ENCODE results near the gene SUN1. TPM values are rescaled to one million over a fixed set of nuclear protein-coding genes. Genes with fewer than 3 reads are reported as not detected.

The SUN1 gene
- total RNA-seq, 1 donor from 2014 or later: 207 TPM

- DNase-seq (ENCODE audit: low spot score) (no peak), ATAC-seq (no peak)
- intact Hi-C loops (cut with DNase I): no loop called here
These were observed 52.1 kb downstream of the SUN1 start for GRCh38 chr7:884191-885003.

GRCh38 chr7:885261-885892, 53.1 kb downstream of the SUN1 start:
- DNase-seq (ENCODE audit: low spot score) (no peak), ATAC-seq (no peak)
- intact Hi-C loops (cut with DNase I): no loop called here

DNA sequence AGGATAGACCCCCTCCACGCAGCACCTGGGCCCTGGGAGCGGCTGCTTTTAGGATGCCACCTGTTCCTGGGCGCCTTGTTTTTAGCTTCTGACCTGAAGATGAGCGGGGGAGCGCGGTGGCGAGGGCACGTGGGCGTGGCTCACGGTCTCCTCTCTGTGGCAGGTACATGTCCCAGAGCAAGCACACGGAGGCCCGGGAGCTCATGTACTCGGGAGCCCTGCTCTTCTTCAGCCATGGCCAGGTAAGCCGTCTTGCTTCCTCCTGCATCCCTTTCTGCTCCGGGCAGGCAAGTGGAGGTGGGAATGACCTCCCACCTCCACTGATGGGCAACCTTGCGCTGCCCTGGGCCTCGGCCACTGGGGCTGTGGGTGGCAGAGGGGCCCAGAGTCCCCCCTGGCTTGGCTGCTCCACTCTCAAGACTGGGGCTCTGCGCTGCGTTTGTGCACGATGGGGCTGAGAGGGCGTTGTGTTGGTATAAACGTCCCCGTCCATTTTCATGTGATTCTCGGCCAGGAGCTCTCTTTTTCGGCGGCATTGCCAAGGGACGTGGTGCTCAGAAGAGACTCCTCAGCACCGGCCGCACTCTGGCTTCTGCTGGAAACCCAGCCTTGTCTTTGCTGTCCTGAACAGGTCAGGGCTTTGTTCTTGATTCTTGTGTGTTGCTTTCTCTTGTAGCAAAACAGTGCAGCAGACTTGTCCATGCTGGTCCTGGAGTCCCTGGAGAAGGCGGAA, 53.8 kb downstream of the SUN1 start:
- ATAC-seq (no peak), DNase-seq (ENCODE audit: low spot score) (no peak)
- intact Hi-C loops (cut with DNase I): no loop called here

GRCh38 chr7:886626-887487, 54.6 kb downstream of the SUN1 start:
- ATAC-seq (no peak), DNase-seq (ENCODE audit: low spot score) (no peak)
- intact Hi-C loops (cut with DNase I): no loop called here

GRCh38 chr7:887488-887820, 55.2 kb downstream of the SUN1 start:
- DNase-seq (ENCODE audit: low spot score) (no peak), ATAC-seq (no peak)
- intact Hi-C loops (cut with DNase I): no loop called here

DNA sequence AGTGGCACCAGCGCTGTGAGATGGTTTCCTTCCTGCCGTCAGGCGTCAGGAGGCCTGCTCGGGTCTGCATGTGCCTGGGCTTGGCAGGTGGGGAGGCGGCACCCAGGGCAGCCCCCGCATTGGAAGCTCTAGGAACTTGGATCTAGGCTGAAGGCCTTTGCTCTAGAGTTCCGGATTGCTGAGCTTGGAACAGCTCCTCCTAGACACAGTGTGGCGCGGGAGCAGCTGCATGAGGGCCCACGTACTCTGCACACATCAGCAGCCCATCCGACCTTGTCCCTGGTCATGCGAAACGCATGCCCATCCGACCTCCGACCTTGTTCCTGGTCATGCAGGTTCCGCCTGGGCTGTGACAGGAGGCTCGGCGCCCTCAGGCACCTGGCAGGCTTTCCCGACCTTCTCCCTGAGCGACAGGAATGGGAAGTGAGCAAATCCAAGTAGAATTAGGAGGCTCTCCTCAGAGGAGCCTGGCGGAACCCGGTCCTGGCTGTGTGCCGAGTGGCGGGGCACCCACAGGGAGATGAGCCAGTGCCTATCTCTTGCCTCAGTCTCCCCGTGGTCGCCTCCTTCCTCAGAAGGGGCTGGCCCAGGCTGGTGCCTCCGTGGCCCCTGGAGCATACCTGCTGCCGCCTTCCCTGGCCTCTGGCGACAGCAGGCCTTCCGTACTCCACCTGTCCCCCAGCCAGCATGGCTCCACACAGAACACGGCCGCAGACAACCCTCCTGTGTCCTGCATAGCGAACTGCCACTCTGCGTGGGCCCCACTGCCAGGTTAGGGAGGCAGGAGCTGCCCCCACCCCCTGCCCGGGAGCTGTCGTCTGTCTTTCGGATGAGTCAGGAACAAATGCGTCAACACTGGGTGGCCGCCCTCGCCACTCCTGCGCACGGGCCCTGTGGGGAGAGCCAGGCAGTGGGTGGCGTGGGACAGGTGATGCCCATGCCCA, 56.1 kb downstream of the SUN1 start:
- intact Hi-C loops (cut with DNase I): no loop called here
- ATAC-seq (no peak), DNase-seq (ENCODE audit: low spot score) (no peak)

GRCh38 chr7:889025-889390, 56.7 kb downstream of the SUN1 start:
- no peak for ATAC-seq
- no peak for DNase-seq (ENCODE audit: low spot score)
- intact Hi-C loops (cut with DNase I): no loop called here

- intact Hi-C loops (cut with DNase I): no loop called here
- ATAC-seq (no peak), DNase-seq (ENCODE audit: low spot score) (no peak)
These were observed 57.1 kb downstream of the SUN1 start for GRCh38 chr7:889391-889790.

GRCh38 chr7:890868-891267, 58.6 kb downstream of the SUN1 start:
- ATAC-seq: no peak
- intact Hi-C loops (cut with DNase I): no loop called here
- no peak for DNase-seq (ENCODE audit: low spot score)

DNA sequence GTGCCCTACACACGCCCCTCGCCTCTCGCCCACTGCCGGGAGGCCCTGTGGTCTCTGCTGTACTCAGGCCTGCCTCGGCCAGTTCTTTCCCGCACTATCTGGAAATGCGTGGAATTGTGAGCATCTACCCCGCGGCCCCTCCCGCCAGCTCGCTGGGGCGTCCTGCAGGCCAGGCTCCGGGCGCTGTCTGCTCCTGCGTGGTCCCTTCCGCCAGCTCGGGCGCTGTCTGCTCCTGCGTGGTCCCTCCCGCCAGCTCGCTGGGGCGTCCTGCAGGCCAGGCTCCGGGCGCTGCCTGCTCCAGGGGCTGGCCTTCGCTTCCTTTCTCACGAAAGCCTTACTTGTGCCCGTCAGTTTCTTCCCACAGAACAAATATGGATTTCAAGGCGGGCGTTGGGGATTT, 59.0 kb downstream of the SUN1 start:
- ATAC-seq (no peak), DNase-seq (ENCODE audit: low spot score) (no peak)
- intact Hi-C loops (cut with DNase I): no loop called here

DNA sequence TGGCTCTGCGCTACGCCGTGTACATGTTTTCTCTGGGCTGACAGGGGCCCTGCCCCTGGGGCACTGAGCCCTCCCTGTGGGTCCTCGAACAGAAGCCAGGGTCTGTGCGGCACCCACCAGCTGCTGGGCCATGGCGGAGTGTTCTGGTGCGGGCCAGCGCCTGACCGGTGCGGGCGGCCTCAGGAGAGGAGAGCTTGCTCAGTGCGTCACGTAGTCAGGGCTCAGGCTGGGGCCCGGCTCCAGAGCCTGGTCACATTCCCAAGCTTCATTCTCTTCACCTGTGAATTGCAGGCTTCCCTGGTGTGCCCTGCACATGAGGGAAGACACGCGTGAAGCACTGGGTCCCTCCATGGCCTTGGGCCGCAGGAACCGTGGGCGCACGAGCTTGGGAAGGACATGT, 59.5 kb downstream of the SUN1 start:
- DNase-seq (ENCODE audit: low spot score) (no peak), ATAC-seq (no peak)
- intact Hi-C loops (cut with DNase I): no loop called here

- no peak for ATAC-seq
- intact Hi-C loops (cut with DNase I): no loop called here
- DNase-seq (ENCODE audit: low spot score): no peak
These were observed 60.6 kb downstream of the SUN1 start for GRCh38 chr7:892648-893593.

- no peak for DNase-seq (ENCODE audit: low spot score)
- ATAC-seq: no peak
- intact Hi-C loops (cut with DNase I): no loop called here
These were observed 61.4 kb downstream of the SUN1 start for GRCh38 chr7:893686-894085.

DNA sequence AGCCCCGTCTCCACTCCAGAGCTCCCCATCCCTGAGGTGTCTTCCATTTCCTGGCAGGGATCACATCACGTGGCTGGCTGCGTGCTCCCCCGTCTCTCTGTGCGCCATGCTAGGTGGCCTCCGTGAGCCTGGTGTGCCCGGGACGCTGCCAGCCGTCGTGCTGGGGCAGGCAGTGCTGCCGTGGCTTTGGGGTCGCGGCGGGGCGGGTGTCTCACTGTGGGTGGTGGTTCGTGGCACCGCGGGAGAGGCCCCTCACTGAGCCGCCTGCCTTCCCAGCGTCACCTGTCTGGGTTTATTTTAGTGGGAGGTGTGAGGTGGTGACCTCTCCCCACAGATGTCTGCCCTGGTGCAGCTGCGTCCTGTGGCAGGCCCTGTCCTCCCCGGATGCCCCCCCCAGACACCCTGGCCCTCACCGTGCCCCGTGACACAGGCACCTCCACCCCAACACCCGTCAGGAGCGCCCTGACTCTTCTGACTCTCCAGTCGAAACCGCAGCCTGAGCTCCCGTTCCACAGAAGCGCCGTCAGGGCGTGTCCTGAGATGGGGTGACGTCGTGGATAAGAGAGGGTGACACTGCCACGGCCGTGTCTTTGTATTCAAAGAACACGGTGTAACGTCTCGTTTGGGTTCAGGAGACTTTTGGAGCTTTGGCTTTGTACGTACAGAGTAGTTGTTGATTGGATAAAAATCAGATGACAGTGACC, 62.0 kb downstream of the SUN1 start:
- intact Hi-C loops (cut with DNase I): no loop called here
- no peak for DNase-seq (ENCODE audit: low spot score)
- ATAC-seq: no peak

GRCh38 chr7:894927-895450, 62.7 kb downstream of the SUN1 start:
- ATAC-seq (no peak), DNase-seq (ENCODE audit: low spot score) (no peak)

DNA sequence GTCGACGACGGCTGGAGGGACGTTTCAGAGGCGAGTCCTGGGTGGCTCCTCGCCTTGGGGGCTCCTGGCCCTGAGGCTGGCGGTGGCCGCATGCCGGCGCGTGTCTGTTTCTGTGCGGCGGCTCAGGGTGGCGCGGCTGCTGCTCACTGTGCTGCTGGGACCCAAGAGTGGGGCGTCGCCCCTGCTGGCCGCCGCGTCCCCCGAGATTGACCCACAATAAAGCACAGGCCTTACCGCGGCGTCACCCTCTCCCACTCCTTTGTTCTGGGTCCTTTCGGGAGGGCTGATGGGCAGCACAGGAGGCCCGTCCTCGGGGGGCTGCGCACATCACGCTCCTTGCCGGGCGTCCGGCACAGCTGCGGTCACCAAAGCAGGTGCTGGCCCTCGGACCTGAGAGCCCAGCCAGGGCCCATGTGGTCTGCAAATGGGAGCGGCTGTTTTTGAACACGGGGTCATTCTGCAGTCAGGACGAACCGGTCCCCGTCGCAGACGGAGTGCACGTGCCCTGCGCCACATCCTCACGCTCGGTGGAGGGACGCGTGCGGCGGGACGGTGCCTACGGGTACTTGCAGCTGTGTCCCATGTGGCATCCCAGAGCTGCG, 63.3 kb downstream of the SUN1 start:
- ATAC-seq (no peak), DNase-seq (ENCODE audit: low spot score) (no peak)
- intact Hi-C loops (cut with DNase I): no loop called here

More at GRCh38 chr7:894927-895450, 62.7 kb downstream of the SUN1 start:
- intact Hi-C loops (cut with DNase I): no loop called here

Measured in sciatic nerve (tissue), 2 donors.